Endothelial cell of umbilical vein (primary cell): Measurements from ENCODE around the gene COL20A1. TPM values are rescaled to one million over a fixed set of nuclear protein-coding genes. Genes with fewer than 3 reads are reported as not detected.

Source experiments
- BruUV-seq: library from RNA; stranded (reverse); fragments of 400-500 nt; replicated peaks from 2 replicates; lab custom pipeline; 2021; lab: Mats Ljungman, UMichigan
- CTCF ChIA-PET: fragments of 300-600, 350-600 bp; sonication (Branson Sonifier 250); formaldehyde crosslinking; loops from one replicate; lab custom pipeline; 2021; ENCODE audit warnings: antibody characterized with exemption, inconsistent platforms; lab: Charles Lee
- POLR2A ChIA-PET: fragments of 300-600, 350-600 bp; sonication (Branson Sonifier 250); formaldehyde crosslinking; loops from one replicate; lab custom pipeline; 2021; ENCODE audit warnings: antibody characterized with exemption, inconsistent platforms; lab: Charles Lee
- DNase-seq: peaks from one replicate; pipeline ENCODE4 v3.0.0-alpha.2; 2011; ENCODE audit warnings: low read depth, low spot score
- FAIRE-seq: peaks from 2 replicates; lab custom pipeline; 2011; peaks lifted over from hg19 to GRCh38; lab: Jason Lieb, UNC
- H2AFZ ChIP-seq: 2 replicates; pipeline ENCODE4 v1.6.0; 2012; ENCODE audit warnings: low read depth, low read length, control low read depth, inconsistent platforms
- H3K27ac ChIP-seq: 2 replicates; pipeline ENCODE4 v1.5.1; 2011; ENCODE audit warnings: low read depth, mild to moderate bottlenecking, control low read depth, low read length, moderate library complexity; ENCODE audit not compliant: insufficient read depth
- H3K27me3 ChIP-seq, 2 experiments: 2 replicates each; pipeline versions ENCODE4 v1.6.0 to v1.6.1; 2011; ENCODE audit warnings: low read length in 2 of 2, mixed read lengths in 1 of 2; ENCODE audit not compliant: control insufficient read depth in 2 of 2, insufficient read depth in 2 of 2
- H3K36me3 ChIP-seq, 2 experiments: 2 replicates in 1 of 2; 3 replicates in 1 of 2; pipeline ENCODE4 v1.5.1; 2011; ENCODE audit warnings: low read length in 2 of 2, mild to moderate bottlenecking in 1 of 2, moderate library complexity in 1 of 2; ENCODE audit not compliant: control insufficient read depth in 2 of 2, insufficient read depth in 2 of 2; ENCODE audit errors: extremely low read depth in 1 of 2
- H3K4me1 ChIP-seq: 3 replicates; pipeline ENCODE4 v1.5.1; 2011; ENCODE audit warnings: mild to moderate bottlenecking, low read length; ENCODE audit not compliant: control insufficient read depth, insufficient read depth; ENCODE audit errors: extremely low read depth
- H3K4me2 ChIP-seq: 2 replicates; pipeline ENCODE4 v1.6.1; 2011; ENCODE audit warnings: low read length, control low read depth, mixed read lengths; ENCODE audit not compliant: insufficient read depth
- H3K4me3 ChIP-seq, 3 experiments: fragments of 200-600 bp in 1 of 3; sonication (generic), shearing (Covaris generic) in 1 of 3; replicated peaks in 1 of 3; 2 replicates each; pipeline ENCODE4 v1.5.1; 2011 to 2016; ENCODE audit warnings: control low read depth in 3 of 3, low read length in 3 of 3, mild to moderate bottlenecking in 2 of 3, inconsistent platforms in 1 of 3, low read depth in 1 of 3, moderate library complexity in 1 of 3; ENCODE audit not compliant: insufficient read depth in 1 of 3
- H3K79me2 ChIP-seq: 2 replicates; pipeline ENCODE4 v1.6.0; 2012; ENCODE audit warnings: low read length, inconsistent platforms; ENCODE audit not compliant: control insufficient read depth, insufficient read depth
- H3K9ac ChIP-seq: replicated peaks from 2 replicates; pipeline ENCODE3; 2011; ENCODE audit warnings: low read length, control low read depth; ENCODE audit not compliant: insufficient read depth; ENCODE audit errors: extremely low read depth
- H3K9me1 ChIP-seq: replicated peaks from 3 replicates; pipeline ENCODE4 v1.6.0; 2011; ENCODE audit warnings: mild to moderate bottlenecking, low read length; ENCODE audit not compliant: control insufficient read depth, insufficient read depth; ENCODE audit errors: extremely low read depth
- H3K9me3 ChIP-seq: replicated peaks from 2 replicates; pipeline ENCODE4 v1.5.1; 2012; ENCODE audit warnings: low read length, inconsistent platforms; ENCODE audit not compliant: control insufficient read depth, insufficient read depth
- H4K20me1 ChIP-seq: replicated peaks from 2 replicates; pipeline ENCODE3; 2011; ENCODE audit warnings: mild to moderate bottlenecking, low read length; ENCODE audit not compliant: control insufficient read depth, insufficient read depth; ENCODE audit errors: extremely low read depth
- EZH2 ChIP-seq: IDR thresholded peaks from 2 replicates; pipeline ENCODE4 v1.6.1; 2012; ENCODE audit warnings: borderline replicate concordance, low read depth, mild to moderate bottlenecking, moderate library complexity, low read length, inconsistent platforms; ENCODE audit not compliant: severe bottlenecking
- FOS ChIP-seq: IDR thresholded peaks from 2 replicates; pipeline ENCODE4 v1.6.1; 2011; ENCODE audit warnings: mild to moderate bottlenecking, low read length, moderate library complexity, borderline replicate concordance; ENCODE audit not compliant: insufficient read depth
- GATA2 ChIP-seq: IDR thresholded peaks from 2 replicates; pipeline ENCODE4 v1.7.0; 2011; ENCODE audit warnings: low read depth, mild to moderate bottlenecking, moderate library complexity, mixed read lengths, low read length; ENCODE audit not compliant: insufficient read length, insufficient read depth
- JUN ChIP-seq: IDR thresholded peaks from 2 replicates; pipeline ENCODE4 v1.6.1; 2011; ENCODE audit warnings: borderline replicate concordance, low read depth; ENCODE audit not compliant: insufficient read length, insufficient read depth
- MYC ChIP-seq: IDR thresholded peaks from one replicate; pipeline ENCODE4 v1.6.1; 2011; ENCODE audit warnings: mild to moderate bottlenecking, low read depth, low read length
- POLR2A ChIP-seq: IDR thresholded peaks from 2 replicates; pipeline ENCODE4 v1.6.1; 2012; ENCODE audit warnings: low read depth, mild to moderate bottlenecking, control low read depth, low read length
- POLR2AphosphoS5 ChIP-seq: IDR thresholded peaks from 2 replicates; pipeline ENCODE4 v1.6.1; 2012; ENCODE audit warnings: low read depth, mild to moderate bottlenecking, control low read depth, low read length, moderate library complexity; ENCODE audit not compliant: insufficient read depth
- dilution Hi-C: fragments of 300-500 bp; cut with MboI; formaldehyde crosslinking; loops from one replicate; pipeline ENCODE4 v1.15.0; 2019; ENCODE audit warnings: low sequenced_read_pairs; ENCODE audit not compliant: extremely low pct_ligation_motif_present
- intact Hi-C: fragments of 100-400 bp; cut with micrococcal nuclease; formaldehyde crosslinking; loops from one replicate; pipeline ENCODE4 v1.10.0; 2022
- polyA plus RNA-seq, 4 experiments: library from polyadenylated mRNA; depleted of rRNA in 3 of 4; stranded (reverse) in 3 of 4; unstranded in 1 of 4; fragments of >200 nt; gene quantifications; 2 replicates each; pipeline versions ENCODE4 v1.2.1 to v1.2.3, GENCODE V29; 2011 to 2012; ENCODE audit warnings: missing spikeins in 1 of 4
- total RNA-seq: library from RNA; stranded (reverse); gene quantifications from 2 replicates; pipeline ENCODE4 v1.2.3, GENCODE V29; 2021
- TF ChIP-seq, protein P1 (sequence below), 2 donors: IDR thresholded peaks; 1 replicate in 1 of 2; 2 replicates in 1 of 2; pipeline ENCODE4 v1.5.1; 2011; ENCODE audit warnings: low read length in 2 of 2, mild to moderate bottlenecking in 2 of 2, moderate library complexity in 2 of 2, control low read depth in 1 of 2, inconsistent platforms in 1 of 2, low read depth in 1 of 2; ENCODE audit not compliant: insufficient read depth in 1 of 2; ENCODE audit errors: extremely low read depth in 1 of 2
- TF ChIP-seq, protein P2 (sequence below): IDR thresholded peaks from 2 replicates; pipeline ENCODE4 v1.6.1; 2011; ENCODE audit not compliant: insufficient read depth, insufficient read length

Gene COL20A1
- total and polyA plus RNA-seq, 2 donors (not counting 3 experiments of a cell fraction or from before 2014, with no cell fraction given), result not detected

DNA sequence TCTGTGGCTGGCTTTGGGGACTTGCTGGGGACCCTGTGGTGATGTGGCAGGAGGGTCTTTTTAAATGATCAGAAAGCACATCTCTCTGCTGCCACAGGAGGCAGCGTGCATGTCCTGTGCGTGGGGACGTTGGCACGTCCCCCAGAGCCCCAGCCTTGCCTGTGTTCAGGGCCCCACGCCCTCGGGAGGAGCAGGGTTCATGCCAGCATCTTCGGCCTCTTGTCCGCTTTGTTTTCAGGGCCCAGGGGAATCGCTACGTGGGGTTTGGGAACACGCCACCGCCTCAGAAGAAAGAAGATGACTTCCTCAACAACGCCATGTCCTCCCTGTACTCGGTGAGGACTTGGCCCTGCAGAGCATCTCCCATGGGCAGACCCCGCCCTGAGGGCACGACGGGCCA is 14.3 kb upstream of the COL20A1 start:
- peaks cover 2 to 59% of the 10 kb centered on the region in 2 experiments for H3K36me3 ChIP-seq
- TF ChIP-seq EZH2 (no peak), FOS (no peak)
- TF ChIP-seq, protein P1, sequence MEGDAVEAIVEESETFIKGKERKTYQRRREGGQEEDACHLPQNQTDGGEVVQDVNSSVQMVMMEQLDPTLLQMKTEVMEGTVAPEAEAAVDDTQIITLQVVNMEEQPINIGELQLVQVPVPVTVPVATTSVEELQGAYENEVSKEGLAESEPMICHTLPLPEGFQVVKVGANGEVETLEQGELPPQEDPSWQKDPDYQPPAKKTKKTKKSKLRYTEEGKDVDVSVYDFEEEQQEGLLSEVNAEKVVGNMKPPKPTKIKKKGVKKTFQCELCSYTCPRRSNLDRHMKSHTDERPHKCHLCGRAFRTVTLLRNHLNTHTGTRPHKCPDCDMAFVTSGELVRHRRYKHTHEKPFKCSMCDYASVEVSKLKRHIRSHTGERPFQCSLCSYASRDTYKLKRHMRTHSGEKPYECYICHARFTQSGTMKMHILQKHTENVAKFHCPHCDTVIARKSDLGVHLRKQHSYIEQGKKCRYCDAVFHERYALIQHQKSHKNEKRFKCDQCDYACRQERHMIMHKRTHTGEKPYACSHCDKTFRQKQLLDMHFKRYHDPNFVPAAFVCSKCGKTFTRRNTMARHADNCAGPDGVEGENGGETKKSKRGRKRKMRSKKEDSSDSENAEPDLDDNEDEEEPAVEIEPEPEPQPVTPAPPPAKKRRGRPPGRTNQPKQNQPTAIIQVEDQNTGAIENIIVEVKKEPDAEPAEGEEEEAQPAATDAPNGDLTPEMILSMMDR (IDR thresholded peaks at IDR 0.05; ENCODE audit: extremely low read depth in 1 of 2, insufficient read depth in 1 of 2, low read depth in 1 of 2, low read length in 2 of 2), result no peak
- TF ChIP-seq, protein P2, sequence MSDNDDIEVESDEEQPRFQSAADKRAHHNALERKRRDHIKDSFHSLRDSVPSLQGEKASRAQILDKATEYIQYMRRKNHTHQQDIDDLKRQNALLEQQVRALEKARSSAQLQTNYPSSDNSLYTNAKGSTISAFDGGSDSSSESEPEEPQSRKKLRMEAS, result no peak
- intact Hi-C loops, result no loop called here
- FAIRE-seq (no peak), DNase-seq (no peak)
- ChIA-PET POLR2A (no interaction called here), CTCF (no interaction called here)
- H3K9me3 ChIP-seq, result no peaks in the 10 kb centered on the region
- no peak overlapping the region for H3K27ac ChIP-seq
- no peaks in the 10 kb centered on the region for H3K9me1 ChIP-seq
- no TSS peak for BruUV-seq
- H3K4me3 ChIP-seq, result no peak overlapping the region
- H3K4me1 ChIP-seq, result peaks cover 4% of the 10 kb centered on the region
- no peak overlapping the region for H3K9ac ChIP-seq
- no peak overlapping the region for H3K4me2 ChIP-seq
- peaks cover 37% of the 10 kb centered on the region for H3K79me2 ChIP-seq
- dilution Hi-C loops, result no loop called here
- H2AFZ ChIP-seq, result no peak overlapping the region
- H3K27me3 ChIP-seq, result no peaks in the 10 kb centered on the region
- H4K20me1 ChIP-seq, result no peaks in the 10 kb centered on the region

DNA sequence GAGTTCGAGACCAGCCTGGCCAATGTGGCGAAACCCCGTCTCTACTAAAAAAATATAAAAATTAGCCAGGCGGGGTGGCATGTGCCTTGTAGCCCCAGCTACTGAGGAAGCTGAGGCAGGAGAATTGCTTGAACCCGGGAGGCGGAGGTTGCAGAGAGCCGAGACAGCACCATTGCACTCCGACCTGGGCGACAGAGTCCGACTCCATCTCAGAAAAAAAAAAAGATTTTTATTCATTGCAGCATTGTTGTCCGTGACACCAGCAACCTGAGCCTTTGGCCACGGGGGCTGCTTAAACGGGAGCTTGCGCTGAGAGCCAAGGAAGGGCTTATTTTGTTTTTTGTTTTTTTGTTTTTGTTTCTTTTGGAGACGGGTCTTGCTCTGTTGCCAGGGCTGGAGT is 13.1 kb upstream of the COL20A1 start:
- DNase-seq, result no peak
- Histone ChIP-seq H3K9ac (no peak overlapping the region), H3K4me2 (no peak overlapping the region), H3K27ac (no peak overlapping the region), H3K36me3 (peaks cover 2 to 63% of the 10 kb centered on the region in 2 experiments), H3K27me3 (no peaks in the 10 kb centered on the region), H2AFZ (no peak overlapping the region), H3K9me3 (no peaks in the 10 kb centered on the region), H3K4me1 (no peaks in the 10 kb centered on the region), H3K4me3 (no peak overlapping the region), H4K20me1 (no peaks in the 10 kb centered on the region), H3K9me1 (no peaks in the 10 kb centered on the region), H3K79me2 (peaks cover 26% of the 10 kb centered on the region)
- dilution Hi-C loops (no loop called here), intact Hi-C loops (no loop called here)
- FAIRE-seq, result no peak
- no TSS peak for BruUV-seq
- ChIA-PET CTCF (interaction anchor here (3.2 kb wide), 2 partner anchors 29 to 56 kb away, joined by 13 to 22 read pairs; no protein-coding TSS in a partner anchor), POLR2A (no interaction called here)
- TF ChIP-seq MYC (no peak), GATA2 (no peak), FOS (no peak), POLR2A (no peak), EZH2 (no peak), POLR2AphosphoS5 (no peak), JUN (no peak)
- TF ChIP-seq, protein P1 (IDR thresholded peaks at IDR 0.05; ENCODE audit: extremely low read depth in 1 of 2, insufficient read depth in 1 of 2, low read depth in 1 of 2, low read length in 2 of 2), result no peak
- TF ChIP-seq, protein P2, result no peak
